Tibial artery (tissue), 4 donors: Measurements from ENCODE around the gene SHMT2.

Experiments
- DNase-seq, 2 donors: peaks; one replicate each; pipeline ENCODE4 v3.0.0-alpha.2; 2019
- H3K27ac ChIP-seq, 2 donors: fragments of 200-600 bp; sonication (generic) in 1 of 2; 1 replicate in 1 of 2; 2 replicates in 1 of 2; pipeline ENCODE4 v1.5.1; 2018 to 2019; ENCODE audit warnings: mild to moderate bottlenecking in 1 of 2
- H3K27me3 ChIP-seq, 2 donors: fragments of 200-600 bp; sonication (generic) in 1 of 2; one replicate each; pipeline versions ENCODE4 v1.5.1 to v1.6.0; 2016 to 2019
- H3K36me3 ChIP-seq, 3 donors: fragments of 200-600 bp; sonication (generic) in 2 of 3; one replicate each; pipeline ENCODE4 v1.5.1; 2016 to 2019; ENCODE audit warnings: mild to moderate bottlenecking in 2 of 3
- H3K4me1 ChIP-seq, 4 donors: fragments of 200-600 bp; sonication (generic) in 2 of 4; 1 replicate in 3 of 4; 2 replicates in 1 of 4; pipeline ENCODE4 v1.5.1; 2016 to 2019
- H3K4me3 ChIP-seq, 2 donors: fragments of 200-600 bp; sonication (generic) in 1 of 2; 1 replicate in 1 of 2; 2 replicates in 1 of 2; pipeline ENCODE4 v1.5.1; 2018 to 2019; ENCODE audit warnings: mild to moderate bottlenecking in 2 of 2
- H3K9me3 ChIP-seq, 3 donors: fragments of 200-600 bp; sonication (generic) in 1 of 3; one replicate each; pipeline ENCODE4 v1.5.1; 2016 to 2019
- CTCF ChIP-seq, 2 experiments: fragments of 200-600 bp in 1 of 2; fragments of 450-650 bp in 1 of 2; IDR thresholded peaks; one replicate each; pipeline ENCODE4 v1.5.1; 2017 to 2019; ENCODE audit warnings: antibody characterized with exemption in 2 of 2, mild to moderate bottlenecking in 1 of 2, moderate library complexity in 1 of 2
- intact Hi-C: fragments of 100-400 bp; cut with DNase I; formaldehyde crosslinking; loops from one replicate; pipeline ENCODE4 v1.15.0; 2023; ENCODE audit warnings: low total_unique reads

The SHMT2 gene

GRCh38 chr12:57215065-57215464 is 14.4 kb upstream of the SHMT2 start:
- intact Hi-C loops: no loop called here
- Histone ChIP-seq H3K36me3 (peaks cover 13 to 28% (median 25%) of the 10 kb centered on the region in 3 donors), H3K27me3 (peaks cover 5 to 52% of the 10 kb centered on the region in 2 donors), H3K27ac (no peak overlapping the region), H3K4me1 (peaks cover 0 to 54% (median 44%) of the 10 kb centered on the region in 4 donors), H3K9me3 (no peaks in the 10 kb centered on the region), H3K4me3 (no peak overlapping the region)
- no peak for DNase-seq
- TF ChIP-seq CTCF (IDR thresholded peaks at IDR 0.05): no peak

- DNase-seq: no peak
- intact Hi-C loops: no loop called here
- no peaks in the 10 kb centered on the region for H3K9me3 ChIP-seq
- H3K27me3 ChIP-seq: peaks cover 5 to 58% of the 10 kb centered on the region in 2 donors
- H3K4me1 ChIP-seq: peaks cover 0 to 55% (median 44%) of the 10 kb centered on the region in 4 donors
- no peak overlapping the region for H3K4me3 ChIP-seq
- H3K36me3 ChIP-seq: peaks cover 8 to 22% (median 19%) of the 10 kb centered on the region in 3 donors
- no peak overlapping the region for H3K27ac ChIP-seq
- TF ChIP-seq CTCF (IDR thresholded peaks at IDR 0.05): no peak
Observed at GRCh38 chr12:57215668-57216013, 13.9 kb upstream of the SHMT2 start.

GRCh38 chr12:57216014-57216911 is 13.2 kb upstream of the SHMT2 start, which contains the start of gene NXPH4:
NXPH4 (plus strand) TSS chr12:57216794; CDS start chr12:57216970, 176 bp downstream.
- peaks cover 5 to 64% of the 10 kb centered on the region in 2 donors for H3K27me3 ChIP-seq
- DNase-seq: peak in 1 of 2 donors; percentile 25

GRCh38 chr12:57216921-57217879 is 12.3 kb upstream of the SHMT2 start:
- Histone ChIP-seq H3K4me3 (peak overlapping the region; percentile 45 to 54), H3K27me3 (peaks cover 5 to 73% of the 10 kb centered on the region in 2 donors), H3K27ac (peak overlapping the region in 1 of 2 donors; percentile 22), H3K4me1 (peaks cover 0 to 55% (median 40%) of the 10 kb centered on the region in 4 donors), H3K36me3 (peaks cover 4 to 7% (median 6%) of the 10 kb centered on the region in 3 donors), H3K9me3 (no peaks in the 10 kb centered on the region)
- intact Hi-C loops: no loop called here
- no peak for TF ChIP-seq CTCF (IDR thresholded peaks at IDR 0.05)
- no peak for DNase-seq

More at GRCh38 chr12:57216014-57216911, 13.2 kb upstream of the SHMT2 start, which contains the start of gene NXPH4:
- TF ChIP-seq CTCF (IDR thresholded peaks at IDR 0.05): no peak
- Histone ChIP-seq H3K4me3 (peak within 1 kb of the TSS; percentile 45 to 54), H3K36me3 (peaks cover 8 to 16% (median 13%) of the 10 kb centered on the region in 3 donors), H3K4me1 (peaks cover 0 to 55% (median 44%) of the 10 kb centered on the region in 4 donors), H3K27ac (peak within 1 kb of the TSS in 1 of 2 donors; percentile 22), H3K9me3 (no peaks in the 10 kb centered on the region)
- intact Hi-C loops: no loop called here
